Endothelial cell of umbilical vein (primary cell): ENCODE results near the gene ADARB2. TPM values are rescaled to one million over a fixed set of nuclear protein-coding genes. Genes with fewer than 3 reads are reported as not detected.

Experiments
- BruUV-seq: library from RNA; stranded (reverse); fragments of 400-500 nt; replicated peaks from 2 replicates; lab custom pipeline; 2021; lab: Mats Ljungman, UMichigan
- CTCF ChIA-PET: fragments of 300-600, 350-600 bp; sonication (Branson Sonifier 250); formaldehyde crosslinking; loops from one replicate; lab custom pipeline; 2021; ENCODE audit warnings: antibody characterized with exemption, inconsistent platforms; lab: Charles Lee
- POLR2A ChIA-PET: fragments of 300-600, 350-600 bp; sonication (Branson Sonifier 250); formaldehyde crosslinking; loops from one replicate; lab custom pipeline; 2021; ENCODE audit warnings: antibody characterized with exemption, inconsistent platforms; lab: Charles Lee
- DNase-seq: peaks from one replicate; pipeline ENCODE4 v3.0.0-alpha.2; 2011; ENCODE audit warnings: low read depth, low spot score
- FAIRE-seq: peaks from 2 replicates; lab custom pipeline; 2011; peaks lifted over from hg19 to GRCh38; lab: Jason Lieb, UNC
- H2AFZ ChIP-seq: 2 replicates; pipeline ENCODE4 v1.6.0; 2012; ENCODE audit warnings: low read depth, low read length, control low read depth, inconsistent platforms
- H3K27ac ChIP-seq: 2 replicates; pipeline ENCODE4 v1.5.1; 2011; ENCODE audit warnings: low read depth, mild to moderate bottlenecking, control low read depth, low read length, moderate library complexity; ENCODE audit not compliant: insufficient read depth
- H3K27me3 ChIP-seq, 2 experiments: 2 replicates each; pipeline versions ENCODE4 v1.6.0 to v1.6.1; 2011; ENCODE audit warnings: low read length in 2 of 2, mixed read lengths in 1 of 2; ENCODE audit not compliant: control insufficient read depth in 2 of 2, insufficient read depth in 2 of 2
- H3K36me3 ChIP-seq, 2 experiments: 2 replicates in 1 of 2; 3 replicates in 1 of 2; pipeline ENCODE4 v1.5.1; 2011; ENCODE audit warnings: low read length in 2 of 2, mild to moderate bottlenecking in 1 of 2, moderate library complexity in 1 of 2; ENCODE audit not compliant: control insufficient read depth in 2 of 2, insufficient read depth in 2 of 2; ENCODE audit errors: extremely low read depth in 1 of 2
- H3K4me1 ChIP-seq: 3 replicates; pipeline ENCODE4 v1.5.1; 2011; ENCODE audit warnings: mild to moderate bottlenecking, low read length; ENCODE audit not compliant: control insufficient read depth, insufficient read depth; ENCODE audit errors: extremely low read depth
- H3K4me2 ChIP-seq: 2 replicates; pipeline ENCODE4 v1.6.1; 2011; ENCODE audit warnings: low read length, control low read depth, mixed read lengths; ENCODE audit not compliant: insufficient read depth
- H3K4me3 ChIP-seq, 3 experiments: fragments of 200-600 bp in 1 of 3; sonication (generic), shearing (Covaris generic) in 1 of 3; replicated peaks in 1 of 3; 2 replicates each; pipeline ENCODE4 v1.5.1; 2011 to 2016; ENCODE audit warnings: control low read depth in 3 of 3, low read length in 3 of 3, mild to moderate bottlenecking in 2 of 3, inconsistent platforms in 1 of 3, low read depth in 1 of 3, moderate library complexity in 1 of 3; ENCODE audit not compliant: insufficient read depth in 1 of 3
- H3K79me2 ChIP-seq: 2 replicates; pipeline ENCODE4 v1.6.0; 2012; ENCODE audit warnings: low read length, inconsistent platforms; ENCODE audit not compliant: control insufficient read depth, insufficient read depth
- H3K9ac ChIP-seq: replicated peaks from 2 replicates; pipeline ENCODE3; 2011; ENCODE audit warnings: low read length, control low read depth; ENCODE audit not compliant: insufficient read depth; ENCODE audit errors: extremely low read depth
- H3K9me1 ChIP-seq: replicated peaks from 3 replicates; pipeline ENCODE4 v1.6.0; 2011; ENCODE audit warnings: mild to moderate bottlenecking, low read length; ENCODE audit not compliant: control insufficient read depth, insufficient read depth; ENCODE audit errors: extremely low read depth
- H3K9me3 ChIP-seq: replicated peaks from 2 replicates; pipeline ENCODE4 v1.5.1; 2012; ENCODE audit warnings: low read length, inconsistent platforms; ENCODE audit not compliant: control insufficient read depth, insufficient read depth
- H4K20me1 ChIP-seq: replicated peaks from 2 replicates; pipeline ENCODE3; 2011; ENCODE audit warnings: mild to moderate bottlenecking, low read length; ENCODE audit not compliant: control insufficient read depth, insufficient read depth; ENCODE audit errors: extremely low read depth
- EZH2 ChIP-seq: IDR thresholded peaks from 2 replicates; pipeline ENCODE4 v1.6.1; 2012; ENCODE audit warnings: borderline replicate concordance, low read depth, mild to moderate bottlenecking, moderate library complexity, low read length, inconsistent platforms; ENCODE audit not compliant: severe bottlenecking
- FOS ChIP-seq: IDR thresholded peaks from 2 replicates; pipeline ENCODE4 v1.6.1; 2011; ENCODE audit warnings: mild to moderate bottlenecking, low read length, moderate library complexity, borderline replicate concordance; ENCODE audit not compliant: insufficient read depth
- GATA2 ChIP-seq: IDR thresholded peaks from 2 replicates; pipeline ENCODE4 v1.7.0; 2011; ENCODE audit warnings: low read depth, mild to moderate bottlenecking, moderate library complexity, mixed read lengths, low read length; ENCODE audit not compliant: insufficient read length, insufficient read depth
- JUN ChIP-seq: IDR thresholded peaks from 2 replicates; pipeline ENCODE4 v1.6.1; 2011; ENCODE audit warnings: borderline replicate concordance, low read depth; ENCODE audit not compliant: insufficient read length, insufficient read depth
- MYC ChIP-seq: IDR thresholded peaks from one replicate; pipeline ENCODE4 v1.6.1; 2011; ENCODE audit warnings: mild to moderate bottlenecking, low read depth, low read length
- POLR2A ChIP-seq: IDR thresholded peaks from 2 replicates; pipeline ENCODE4 v1.6.1; 2012; ENCODE audit warnings: low read depth, mild to moderate bottlenecking, control low read depth, low read length
- POLR2AphosphoS5 ChIP-seq: IDR thresholded peaks from 2 replicates; pipeline ENCODE4 v1.6.1; 2012; ENCODE audit warnings: low read depth, mild to moderate bottlenecking, control low read depth, low read length, moderate library complexity; ENCODE audit not compliant: insufficient read depth
- dilution Hi-C: fragments of 300-500 bp; cut with MboI; formaldehyde crosslinking; loops from one replicate; pipeline ENCODE4 v1.15.0; 2019; ENCODE audit warnings: low sequenced_read_pairs; ENCODE audit not compliant: extremely low pct_ligation_motif_present
- intact Hi-C: fragments of 100-400 bp; cut with micrococcal nuclease; formaldehyde crosslinking; loops from one replicate; pipeline ENCODE4 v1.10.0; 2022
- polyA plus RNA-seq, 4 experiments: library from polyadenylated mRNA; depleted of rRNA in 3 of 4; stranded (reverse) in 3 of 4; unstranded in 1 of 4; fragments of >200 nt; gene quantifications; 2 replicates each; pipeline versions ENCODE4 v1.2.1 to v1.2.3, GENCODE V29; 2011 to 2012; ENCODE audit warnings: missing spikeins in 1 of 4
- total RNA-seq: library from RNA; stranded (reverse); gene quantifications from 2 replicates; pipeline ENCODE4 v1.2.3, GENCODE V29; 2021
- TF ChIP-seq, protein P1 (sequence below): IDR thresholded peaks from 2 replicates; pipeline ENCODE4 v1.6.1; 2011; ENCODE audit not compliant: insufficient read depth, insufficient read length
- TF ChIP-seq, protein P2 (sequence below), 2 donors: IDR thresholded peaks; 1 replicate in 1 of 2; 2 replicates in 1 of 2; pipeline ENCODE4 v1.5.1; 2011; ENCODE audit warnings: low read length in 2 of 2, mild to moderate bottlenecking in 2 of 2, moderate library complexity in 2 of 2, control low read depth in 1 of 2, inconsistent platforms in 1 of 2, low read depth in 1 of 2; ENCODE audit not compliant: insufficient read depth in 1 of 2; ENCODE audit errors: extremely low read depth in 1 of 2

The ADARB2 gene
- total and polyA plus RNA-seq, 2 donors (not counting 3 experiments of a cell fraction or from before 2014, with no cell fraction given) = not detected

DNA sequence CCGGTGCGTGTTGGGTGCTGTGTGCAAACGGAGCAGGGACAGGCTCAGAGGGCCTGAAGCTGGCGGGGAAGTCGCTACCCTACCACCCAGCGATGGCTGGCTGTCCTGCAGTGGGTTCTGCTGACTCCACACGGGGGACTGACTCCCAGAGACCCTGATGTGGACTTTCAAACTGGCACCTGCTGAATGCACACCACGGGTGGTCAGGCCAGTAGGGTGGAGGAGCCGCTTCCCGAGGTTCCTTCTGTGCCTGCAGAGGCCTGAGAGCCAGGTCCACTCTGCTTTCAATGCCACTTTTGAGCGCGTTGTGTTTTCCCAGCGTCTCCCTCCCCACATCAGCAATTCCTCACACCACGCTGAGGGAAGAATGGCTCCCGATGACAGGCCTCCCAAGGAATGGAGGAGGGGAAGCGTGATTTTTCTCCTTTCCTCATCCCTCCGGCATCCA is 135.3 kb downstream of the ADARB2 start:
- Histone ChIP-seq H3K79me2 (no peaks in the 10 kb centered on the region), H3K9ac (no peak overlapping the region), H3K27me3 (no peaks in the 10 kb centered on the region), H3K27ac (no peak overlapping the region), H3K36me3 (no peaks in the 10 kb centered on the region), H2AFZ (no peak overlapping the region), H3K4me2 (no peak overlapping the region), H4K20me1 (no peaks in the 10 kb centered on the region), H3K4me1 (no peaks in the 10 kb centered on the region), H3K9me3 (peaks cover 12% of the 10 kb centered on the region), H3K9me1 (no peaks in the 10 kb centered on the region), H3K4me3 (no peak overlapping the region)
- BruUV-seq = no TSS peak
- dilution Hi-C loops = no loop called here
- CTCF ChIA-PET = no interaction called here
- DNase-seq = no peak
- TF ChIP-seq EZH2 (no peak), POLR2AphosphoS5 (no peak), GATA2 (no peak), POLR2A (no peak), JUN (no peak), FOS (no peak), MYC (no peak)
- TF ChIP-seq, protein P1, sequence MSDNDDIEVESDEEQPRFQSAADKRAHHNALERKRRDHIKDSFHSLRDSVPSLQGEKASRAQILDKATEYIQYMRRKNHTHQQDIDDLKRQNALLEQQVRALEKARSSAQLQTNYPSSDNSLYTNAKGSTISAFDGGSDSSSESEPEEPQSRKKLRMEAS = no peak
- TF ChIP-seq, protein P2, sequence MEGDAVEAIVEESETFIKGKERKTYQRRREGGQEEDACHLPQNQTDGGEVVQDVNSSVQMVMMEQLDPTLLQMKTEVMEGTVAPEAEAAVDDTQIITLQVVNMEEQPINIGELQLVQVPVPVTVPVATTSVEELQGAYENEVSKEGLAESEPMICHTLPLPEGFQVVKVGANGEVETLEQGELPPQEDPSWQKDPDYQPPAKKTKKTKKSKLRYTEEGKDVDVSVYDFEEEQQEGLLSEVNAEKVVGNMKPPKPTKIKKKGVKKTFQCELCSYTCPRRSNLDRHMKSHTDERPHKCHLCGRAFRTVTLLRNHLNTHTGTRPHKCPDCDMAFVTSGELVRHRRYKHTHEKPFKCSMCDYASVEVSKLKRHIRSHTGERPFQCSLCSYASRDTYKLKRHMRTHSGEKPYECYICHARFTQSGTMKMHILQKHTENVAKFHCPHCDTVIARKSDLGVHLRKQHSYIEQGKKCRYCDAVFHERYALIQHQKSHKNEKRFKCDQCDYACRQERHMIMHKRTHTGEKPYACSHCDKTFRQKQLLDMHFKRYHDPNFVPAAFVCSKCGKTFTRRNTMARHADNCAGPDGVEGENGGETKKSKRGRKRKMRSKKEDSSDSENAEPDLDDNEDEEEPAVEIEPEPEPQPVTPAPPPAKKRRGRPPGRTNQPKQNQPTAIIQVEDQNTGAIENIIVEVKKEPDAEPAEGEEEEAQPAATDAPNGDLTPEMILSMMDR (IDR thresholded peaks at IDR 0.05; ENCODE audit: extremely low read depth in 1 of 2, insufficient read depth in 1 of 2, low read depth in 1 of 2, low read length in 2 of 2) = no peak
- POLR2A ChIA-PET = no interaction called here
- intact Hi-C loops = no loop called here
- no peak for FAIRE-seq
